HG03060 (cell line): ENCODE measurements around the gene C20orf204.

Experiments
- ATAC-seq: cut with Tn5 transposase; IDR thresholded peaks from one replicate; pipeline ENCODE4 v1.9.1; 2021; ENCODE audit warnings: low read depth, moderate number of reproducible peaks; ENCODE audit not compliant: unreplicated experiment

C20orf204 gene

GRCh38 chr20:64041040-64041780 lies 5.2 kb downstream of the C20orf204 start:
- no peak for ATAC-seq

DNA sequence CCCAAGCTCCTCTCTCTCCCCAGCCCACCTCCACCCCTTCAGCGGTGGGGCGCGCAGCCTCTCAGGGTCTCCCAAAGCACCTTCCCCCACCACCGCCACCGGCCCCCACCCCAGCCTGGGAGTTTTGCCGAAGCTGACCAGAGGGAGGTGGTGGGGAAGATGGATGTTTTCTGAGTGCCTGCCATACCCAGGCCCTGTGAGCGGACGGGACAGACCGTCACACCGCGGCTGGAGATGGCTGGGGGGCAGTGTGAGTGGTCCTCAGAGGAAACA lies 5.7 kb downstream of the C20orf204 start:
- no peak for ATAC-seq

DNA sequence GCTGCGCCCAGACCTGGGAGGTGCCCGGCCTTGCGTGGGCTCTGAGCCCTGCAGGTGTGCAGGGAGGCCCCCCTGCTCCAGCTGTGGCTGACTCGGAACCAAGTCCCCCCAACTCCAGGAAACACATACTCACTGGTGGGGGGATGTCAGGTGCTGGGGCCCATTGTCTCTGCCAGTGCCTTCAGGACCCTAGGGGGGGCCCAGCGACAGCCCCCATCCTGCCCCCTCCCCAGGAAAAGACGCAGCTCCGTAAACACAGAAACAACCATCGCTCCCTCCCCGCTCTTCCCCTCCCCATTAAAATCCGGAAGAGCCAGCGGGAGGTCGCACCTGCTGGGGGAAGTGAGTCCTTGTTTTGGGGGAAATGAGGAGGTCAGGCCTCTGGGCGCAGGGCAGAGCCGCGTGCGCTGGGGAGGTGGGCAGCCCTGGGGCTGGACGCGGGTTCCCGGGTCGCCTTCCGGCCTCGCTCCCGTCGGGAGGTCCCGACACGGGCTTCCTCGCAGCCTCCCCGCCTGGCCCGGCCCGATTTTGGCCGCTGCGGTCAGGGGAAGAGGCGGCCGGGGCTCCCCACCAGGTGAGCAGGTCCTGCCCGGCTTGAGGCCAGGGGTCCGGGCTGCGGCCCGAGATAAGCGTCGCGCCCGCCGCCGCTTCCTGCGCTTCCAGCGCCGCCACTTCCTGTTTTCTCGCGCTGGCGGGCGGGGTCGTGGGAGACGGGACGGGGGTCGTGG lies 6.2 kb downstream of the C20orf204 start:
- ATAC-seq = no peak

- no peak for ATAC-seq
Observed at GRCh38 chr20:64043768-64044167, 7.8 kb downstream of the C20orf204 start.

GRCh38 chr20:64044484-64045247 lies 8.7 kb downstream of the C20orf204 start:
- ATAC-seq = no peak

GRCh38 chr20:64045346-64046011 lies 9.5 kb downstream of the C20orf204 start:
- ATAC-seq = no peak

DNA sequence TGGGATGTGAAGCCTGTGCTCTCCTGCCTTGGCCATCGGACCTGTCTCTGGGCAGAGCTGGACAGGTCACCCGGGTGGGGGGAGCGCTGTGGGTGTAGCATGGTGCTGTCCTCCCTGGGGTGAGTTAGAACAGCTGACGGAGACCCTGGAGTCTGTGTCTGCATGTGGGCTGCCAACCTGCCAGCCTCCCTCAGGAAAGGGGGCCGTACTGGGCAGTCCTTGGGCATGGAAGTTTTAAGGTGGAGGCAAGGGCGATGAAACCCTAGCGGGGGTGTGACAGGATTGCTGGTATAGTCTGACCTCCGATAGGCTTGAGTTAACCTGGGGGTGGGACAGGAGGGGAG lies 11.0 kb downstream of the C20orf204 start:
- ATAC-seq = no peak

- ATAC-seq = no peak
Observed at GRCh38 chr20:64047968-64048401, 12.0 kb downstream of the C20orf204 start.

GRCh38 chr20:64048402-64049044 lies 12.5 kb downstream of the C20orf204 start:
- no peak for ATAC-seq

GRCh38 chr20:64049060-64049877 lies 13.3 kb downstream of the C20orf204 start, which contains the start of gene SOX18:
Gene SOX18, minus strand, starts transcription at chr20:64049639. Its CDS starts 123 bp downstream, at chr20:64049516.
- no peak for ATAC-seq

GRCh38 chr20:64049878-64050260 lies 13.9 kb downstream of the C20orf204 start:
- no peak for ATAC-seq

- ATAC-seq = no peak
Observed at GRCh38 chr20:64050261-64051032, 14.5 kb downstream of the C20orf204 start.

DNA sequence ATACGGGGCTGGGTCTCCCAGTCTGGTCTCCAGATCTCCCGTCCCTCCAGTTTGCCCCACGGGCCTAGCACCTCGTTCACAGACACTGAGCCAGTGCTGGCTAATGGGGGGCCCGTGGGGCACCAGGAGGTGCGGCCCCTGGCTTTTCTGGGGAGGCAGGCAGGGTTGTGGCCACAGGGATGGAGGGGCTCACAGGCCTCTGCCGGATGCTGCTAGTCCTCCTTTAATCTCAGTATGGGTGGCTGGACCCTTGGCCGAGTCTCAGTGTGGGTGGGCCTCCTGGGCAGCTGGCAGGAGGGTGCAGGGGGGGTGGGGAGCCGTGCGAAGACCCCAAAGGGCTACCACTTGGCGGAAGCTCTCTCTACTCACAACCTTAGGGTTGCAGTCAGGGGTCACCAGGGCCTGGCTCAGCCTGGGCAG lies 15.1 kb downstream of the C20orf204 start:
- no peak for ATAC-seq

- no peak for ATAC-seq
Observed at GRCh38 chr20:64051561-64052325, 15.8 kb downstream of the C20orf204 start.

- ATAC-seq = no peak
Observed at GRCh38 chr20:64052326-64052722, 16.3 kb downstream of the C20orf204 start.

GRCh38 chr20:64052987-64053840 lies 17.2 kb downstream of the C20orf204 start:
- ATAC-seq = no peak
